Measurements from ENCODE around the gene CPLX3.

DNA sequence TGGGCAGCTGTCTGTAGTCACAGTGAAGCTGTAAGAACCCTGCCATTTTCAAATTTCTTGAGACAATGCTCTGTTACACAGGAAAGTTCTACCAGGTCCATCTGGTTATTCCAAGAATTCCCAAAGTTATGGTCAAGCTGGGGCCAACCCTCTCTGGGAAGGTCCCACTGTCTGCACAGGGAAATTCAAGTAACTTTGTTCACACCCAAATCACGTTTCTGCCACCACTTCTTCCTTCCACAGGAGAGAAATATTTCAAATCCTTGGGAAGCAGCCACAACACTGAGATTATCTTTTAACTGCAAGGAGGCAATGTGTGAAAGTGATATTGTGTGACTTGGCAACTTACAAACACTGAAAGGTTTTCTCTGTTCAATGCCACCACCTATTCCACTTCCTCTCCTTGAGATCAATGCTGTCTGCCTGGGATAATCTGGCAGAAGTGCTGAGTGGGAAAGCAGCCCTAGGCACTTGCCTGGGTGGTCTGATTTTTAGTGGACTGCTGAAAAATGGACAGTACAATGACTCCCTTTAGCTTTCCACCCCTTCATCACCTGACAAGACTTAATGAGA lies 41.1 kb downstream of the CPLX3 start:
- no peak for TF ChIP-seq ARNTL (CRISPR knock-in tag; IDR thresholded peaks at IDR 0.05; ENCODE audit: borderline replicate concordance, low read depth)
- TF ChIP-seq ZFP30 (CRISPR knock-in tag; IDR thresholded peaks at IDR 0.05): no peak
- no peak for TF ChIP-seq TOX (CRISPR knock-in tag; IDR thresholded peaks at IDR 0.05; ENCODE audit: borderline replicate concordance)
- no peak for TF ChIP-seq ZFP3 (CRISPR knock-in tag; IDR thresholded peaks at IDR 0.05)
- no peak for TF ChIP-seq PPARA (CRISPR knock-in tag; IDR thresholded peaks at IDR 0.05; ENCODE audit: borderline replicate concordance)
- TF ChIP-seq, protein P1, sequence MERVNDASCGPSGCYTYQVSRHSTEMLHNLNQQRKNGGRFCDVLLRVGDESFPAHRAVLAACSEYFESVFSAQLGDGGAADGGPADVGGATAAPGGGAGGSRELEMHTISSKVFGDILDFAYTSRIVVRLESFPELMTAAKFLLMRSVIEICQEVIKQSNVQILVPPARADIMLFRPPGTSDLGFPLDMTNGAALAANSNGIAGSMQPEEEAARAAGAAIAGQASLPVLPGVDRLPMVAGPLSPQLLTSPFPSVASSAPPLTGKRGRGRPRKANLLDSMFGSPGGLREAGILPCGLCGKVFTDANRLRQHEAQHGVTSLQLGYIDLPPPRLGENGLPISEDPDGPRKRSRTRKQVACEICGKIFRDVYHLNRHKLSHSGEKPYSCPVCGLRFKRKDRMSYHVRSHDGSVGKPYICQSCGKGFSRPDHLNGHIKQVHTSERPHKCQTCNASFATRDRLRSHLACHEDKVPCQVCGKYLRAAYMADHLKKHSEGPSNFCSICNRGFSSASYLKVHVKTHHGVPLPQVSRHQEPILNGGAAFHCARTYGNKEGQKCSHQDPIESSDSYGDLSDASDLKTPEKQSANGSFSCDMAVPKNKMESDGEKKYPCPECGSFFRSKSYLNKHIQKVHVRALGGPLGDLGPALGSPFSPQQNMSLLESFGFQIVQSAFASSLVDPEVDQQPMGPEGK (CRISPR knock-in tag; IDR thresholded peaks at IDR 0.05; ENCODE audit: borderline replicate concordance): no peak
- TF ChIP-seq, protein P2, sequence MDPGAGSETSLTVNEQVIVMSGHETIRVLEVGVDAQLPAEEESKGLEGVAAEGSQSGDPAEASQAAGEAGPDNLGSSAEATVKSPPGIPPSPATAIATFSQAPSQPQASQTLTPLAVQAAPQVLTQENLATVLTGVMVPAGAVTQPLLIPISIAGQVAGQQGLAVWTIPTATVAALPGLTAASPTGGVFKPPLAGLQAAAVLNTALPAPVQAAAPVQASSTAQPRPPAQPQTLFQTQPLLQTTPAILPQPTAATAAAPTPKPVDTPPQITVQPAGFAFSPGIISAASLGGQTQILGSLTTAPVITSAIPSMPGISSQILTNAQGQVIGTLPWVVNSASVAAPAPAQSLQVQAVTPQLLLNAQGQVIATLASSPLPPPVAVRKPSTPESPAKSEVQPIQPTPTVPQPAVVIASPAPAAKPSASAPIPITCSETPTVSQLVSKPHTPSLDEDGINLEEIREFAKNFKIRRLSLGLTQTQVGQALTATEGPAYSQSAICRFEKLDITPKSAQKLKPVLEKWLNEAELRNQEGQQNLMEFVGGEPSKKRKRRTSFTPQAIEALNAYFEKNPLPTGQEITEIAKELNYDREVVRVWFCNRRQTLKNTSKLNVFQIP (CRISPR knock-in tag; IDR thresholded peaks at IDR 0.05; ENCODE audit: borderline replicate concordance, low read depth): no peak
- TF ChIP-seq SNAI2 (CRISPR knock-in tag; IDR thresholded peaks at IDR 0.05): no peak
- no peak for TF ChIP-seq ZNF70 (CRISPR knock-in tag; IDR thresholded peaks at IDR 0.05)
- TF ChIP-seq ESRRG (CRISPR knock-in tag; IDR thresholded peaks at IDR 0.05): no peak
- TF ChIP-seq ISL1 (CRISPR knock-in tag; IDR thresholded peaks at IDR 0.05): no peak
- no peak for TF ChIP-seq GLIS3 (CRISPR knock-in tag; IDR thresholded peaks at IDR 0.05)
- TF ChIP-seq TCF4 (CRISPR knock-in tag; IDR thresholded peaks at IDR 0.05; ENCODE audit: borderline replicate concordance): no peak
